ENCODE measurements around the gene STX12.

- TF ChIP-seq EZH2 (IDR thresholded peaks at IDR 0.05; ENCODE audit: insufficient read depth, poor library complexity, severe bottlenecking) (no peak), EZH2phosphoT487 (IDR thresholded peaks at IDR 0.05; ENCODE audit: insufficient read depth, low read depth) (no peak)
Observed at GRCh38 chr1:27741121-27741520, 31.9 kb upstream of the STX12 start.
